CD4-positive, alpha-beta T cell (primary cell): ENCODE data around the gene ABLIM2. TPM values are rescaled to one million over a fixed set of nuclear protein-coding genes. Genes with fewer than 3 reads are reported as not detected.

Experiments used
- ATAC-seq: fragments of 200-7000 bp; cut with Tn5 transposase; one replicate; pipeline ENCODE4 v1.10.0; 2022; ENCODE audit warnings: mild to moderate bottlenecking; ENCODE audit not compliant: poor library complexity
- CTCF ChIA-PET: fragments of 350-600 bp; sonication (Branson Sonifier 250); formaldehyde crosslinking; loops from one replicate; lab custom pipeline; 2021; ENCODE audit warnings: antibody characterized with exemption, inconsistent platforms; lab: Charles Lee
- POLR2A ChIA-PET: fragments of 350-600 bp; sonication (Branson Sonifier 250); formaldehyde crosslinking; loops from one replicate; lab custom pipeline; 2021; ENCODE audit warnings: antibody characterized with exemption, inconsistent platforms; lab: Charles Lee
- DNase-seq, 14 experiments: peaks; one replicate each; pipeline ENCODE4 v3.0.0-alpha.2; 2013 to 2020; ENCODE audit warnings: mixed read lengths in 2 of 14
- H3K27ac ChIP-seq, 2 donors: one replicate each; pipeline versions ENCODE4 v1.5.1 to v1.7.0; 2013; ENCODE audit warnings: low read length in 2 of 2, low read depth in 1 of 2, mild to moderate bottlenecking in 1 of 2
- H3K27me3 ChIP-seq, 2 experiments: 1 replicate in 1 of 2; 2 replicates in 1 of 2; pipeline versions ENCODE4 v1.6.1 to v1.7.0; 2013; ENCODE audit warnings: low read length in 2 of 2, control low read depth in 1 of 2, mild to moderate bottlenecking in 1 of 2, moderate library complexity in 1 of 2; ENCODE audit not compliant: insufficient read depth in 2 of 2, control insufficient read depth in 1 of 2
- H3K36me3 ChIP-seq: one replicate; pipeline ENCODE4 v1.6.1; 2013; ENCODE audit warnings: low read length, control low read depth; ENCODE audit not compliant: insufficient read depth
- H3K4me1 ChIP-seq: one replicate; pipeline ENCODE4 v1.6.1; 2013; ENCODE audit warnings: low read length, control low read depth; ENCODE audit not compliant: insufficient read depth
- H3K4me3 ChIP-seq: one replicate; pipeline ENCODE4 v1.5.1; 2013; ENCODE audit warnings: mild to moderate bottlenecking, low read length, moderate library complexity
- H3K9me3 ChIP-seq, 2 experiments: 1 replicate in 1 of 2; 2 replicates in 1 of 2; pipeline versions ENCODE4 v1.6.1 to v1.7.0; 2013; ENCODE audit warnings: low read length in 2 of 2, mild to moderate bottlenecking in 2 of 2, control low read depth in 1 of 2, moderate library complexity in 1 of 2; ENCODE audit not compliant: control insufficient read depth in 1 of 2, insufficient read depth in 1 of 2
- H3K27ac Mint-ChIP-seq: one replicate; pipeline ENCODE4 v1.8.0; 2020; ENCODE audit warnings: mixed read lengths
- H3K27me3 Mint-ChIP-seq: one replicate; pipeline ENCODE4 v1.8.0; 2021; ENCODE audit warnings: mixed read lengths
- H3K36me3 Mint-ChIP-seq: one replicate; pipeline ENCODE4 v1.8.0; 2021; ENCODE audit warnings: low read depth, mixed read lengths
- H3K4me1 Mint-ChIP-seq: one replicate; pipeline ENCODE4 v1.8.0; 2021; ENCODE audit warnings: low read depth, mixed read lengths
- H3K4me3 Mint-ChIP-seq: one replicate; pipeline ENCODE4 v1.8.0; 2020; ENCODE audit warnings: mild to moderate bottlenecking, mixed read lengths
- H3K9me3 Mint-ChIP-seq: one replicate; pipeline ENCODE4 v1.8.0; 2020; ENCODE audit warnings: mixed read lengths
- intact Hi-C, 2 experiments: fragments of 100-400 bp; cut with DNase I in 1 of 2; cut with micrococcal nuclease in 1 of 2; formaldehyde crosslinking; loops; one replicate each; pipeline versions ENCODE4 v1.15.1 to v1.9.0; 2023 to 2025; cut with DNase I, micrococcal nuclease
- total RNA-seq, 174 experiments: library from RNA in 2 of 174; stranded (reverse) in 2 of 174; gene quantifications; one replicate each; pipeline ENCODE4 v1.2.3 and lab custom pipeline; 2021 to 2026
- TF ChIP-seq, protein P1 (sequence below): fragments of 200-600 bp; IDR thresholded peaks from one replicate; pipeline ENCODE4 v1.8.0; 2022; ENCODE audit warnings: antibody characterized with exemption, mild to moderate bottlenecking

The ABLIM2 gene
- total RNA-seq, 2 experiments from 2014 or later, result 2.5 to 2.7 TPM

DNA sequence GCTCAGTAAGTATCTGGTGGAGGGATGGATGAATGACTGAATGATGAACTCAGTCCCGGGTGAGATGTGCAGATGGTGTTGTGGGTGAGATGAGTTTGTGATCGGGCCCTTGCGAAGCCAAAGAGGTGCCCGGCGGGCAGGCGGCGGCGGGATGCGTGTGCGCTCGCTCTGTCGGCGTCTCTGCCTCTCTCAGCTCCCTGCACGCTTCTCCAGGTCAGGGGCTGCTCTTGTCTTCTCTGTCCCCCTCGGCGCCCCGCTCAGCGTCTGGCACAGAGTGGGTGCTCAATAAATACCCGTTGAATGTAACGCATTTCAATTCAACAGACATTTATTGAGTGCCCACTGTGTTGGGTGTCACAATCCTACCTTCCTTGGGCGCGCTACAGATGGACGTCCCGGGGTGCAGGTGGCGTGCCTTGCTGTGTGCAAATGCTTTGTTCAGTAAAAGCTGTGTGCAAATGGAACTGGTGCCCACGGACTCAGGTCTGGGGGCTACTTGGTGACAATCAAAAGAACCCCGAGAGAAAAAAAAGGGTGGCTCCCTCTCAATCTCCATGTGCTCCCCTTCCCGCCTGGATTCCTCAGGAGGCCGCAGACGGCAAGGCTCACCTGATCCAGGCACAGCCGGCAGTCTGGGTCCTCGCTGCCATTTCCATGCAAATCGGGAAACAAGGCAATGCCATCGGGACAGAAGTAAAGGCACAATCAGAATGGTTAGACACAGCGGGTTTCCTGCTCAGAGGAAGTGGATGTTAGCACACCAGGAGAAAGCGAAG, 153.4 kb downstream of the ABLIM2 start:
- no peak for DNase-seq
- Mint-ChIP-seq H3K4me1 (no peaks in the 10 kb centered on the region), H3K27me3 (no peaks in the 10 kb centered on the region), H3K36me3 (no peaks in the 10 kb centered on the region), H3K9me3 (no peaks in the 10 kb centered on the region), H3K27ac (no peak overlapping the region), H3K4me3 (no peak overlapping the region)
- H3K27ac ChIP-seq, result no peak overlapping the region
- no peak overlapping the region for H3K4me3 ChIP-seq
- CTCF ChIA-PET, result no interaction called here
- POLR2A ChIA-PET, result no interaction called here
- TF ChIP-seq, protein P1, sequence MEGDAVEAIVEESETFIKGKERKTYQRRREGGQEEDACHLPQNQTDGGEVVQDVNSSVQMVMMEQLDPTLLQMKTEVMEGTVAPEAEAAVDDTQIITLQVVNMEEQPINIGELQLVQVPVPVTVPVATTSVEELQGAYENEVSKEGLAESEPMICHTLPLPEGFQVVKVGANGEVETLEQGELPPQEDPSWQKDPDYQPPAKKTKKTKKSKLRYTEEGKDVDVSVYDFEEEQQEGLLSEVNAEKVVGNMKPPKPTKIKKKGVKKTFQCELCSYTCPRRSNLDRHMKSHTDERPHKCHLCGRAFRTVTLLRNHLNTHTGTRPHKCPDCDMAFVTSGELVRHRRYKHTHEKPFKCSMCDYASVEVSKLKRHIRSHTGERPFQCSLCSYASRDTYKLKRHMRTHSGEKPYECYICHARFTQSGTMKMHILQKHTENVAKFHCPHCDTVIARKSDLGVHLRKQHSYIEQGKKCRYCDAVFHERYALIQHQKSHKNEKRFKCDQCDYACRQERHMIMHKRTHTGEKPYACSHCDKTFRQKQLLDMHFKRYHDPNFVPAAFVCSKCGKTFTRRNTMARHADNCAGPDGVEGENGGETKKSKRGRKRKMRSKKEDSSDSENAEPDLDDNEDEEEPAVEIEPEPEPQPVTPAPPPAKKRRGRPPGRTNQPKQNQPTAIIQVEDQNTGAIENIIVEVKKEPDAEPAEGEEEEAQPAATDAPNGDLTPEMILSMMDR, result no peak
- intact Hi-C loops, result no loop called here
- no peak for ATAC-seq
- no peaks in the 10 kb centered on the region for H3K4me1 ChIP-seq
- H3K27me3 ChIP-seq, result peaks cover 0 to 2% of the 10 kb centered on the region in 2 experiments
- no peaks in the 10 kb centered on the region for H3K9me3 ChIP-seq
- no peaks in the 10 kb centered on the region for H3K36me3 ChIP-seq

DNA sequence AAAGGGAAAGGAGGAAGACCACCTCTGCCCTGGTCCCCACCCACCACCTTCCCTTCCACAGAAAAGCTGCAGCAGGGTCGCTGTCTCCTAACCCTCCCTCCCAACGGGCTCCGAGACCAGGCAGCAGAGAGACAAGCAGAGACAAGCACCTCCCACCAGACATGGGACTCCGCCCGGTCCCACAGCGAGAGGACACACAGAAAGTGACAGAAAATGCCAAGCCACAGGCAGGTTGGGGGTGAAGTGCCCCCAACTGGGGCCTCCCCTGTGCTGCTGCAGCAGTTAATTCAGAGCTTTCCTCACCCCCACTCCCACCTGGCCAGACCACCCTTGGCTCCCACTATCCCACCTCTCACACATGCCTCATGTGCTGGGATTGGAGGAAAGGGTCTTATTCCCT, 154.5 kb downstream of the ABLIM2 start:
- ChIA-PET CTCF (no interaction called here), POLR2A (no interaction called here)
- ATAC-seq, result no peak
- Histone ChIP-seq H3K4me3 (no peak overlapping the region), H3K9me3 (no peaks in the 10 kb centered on the region), H3K36me3 (no peaks in the 10 kb centered on the region), H3K27ac (no peak overlapping the region), H3K27me3 (peaks cover 0 to 2% of the 10 kb centered on the region in 2 experiments), H3K4me1 (no peaks in the 10 kb centered on the region)
- Mint-ChIP-seq H3K27me3 (no peaks in the 10 kb centered on the region), H3K4me1 (no peaks in the 10 kb centered on the region), H3K27ac (no peak overlapping the region), H3K9me3 (no peaks in the 10 kb centered on the region), H3K4me3 (no peak overlapping the region), H3K36me3 (no peaks in the 10 kb centered on the region)
- intact Hi-C loops, result no loop called here
- DNase-seq, result no peak
- TF ChIP-seq, protein P1, result no peak

DNA sequence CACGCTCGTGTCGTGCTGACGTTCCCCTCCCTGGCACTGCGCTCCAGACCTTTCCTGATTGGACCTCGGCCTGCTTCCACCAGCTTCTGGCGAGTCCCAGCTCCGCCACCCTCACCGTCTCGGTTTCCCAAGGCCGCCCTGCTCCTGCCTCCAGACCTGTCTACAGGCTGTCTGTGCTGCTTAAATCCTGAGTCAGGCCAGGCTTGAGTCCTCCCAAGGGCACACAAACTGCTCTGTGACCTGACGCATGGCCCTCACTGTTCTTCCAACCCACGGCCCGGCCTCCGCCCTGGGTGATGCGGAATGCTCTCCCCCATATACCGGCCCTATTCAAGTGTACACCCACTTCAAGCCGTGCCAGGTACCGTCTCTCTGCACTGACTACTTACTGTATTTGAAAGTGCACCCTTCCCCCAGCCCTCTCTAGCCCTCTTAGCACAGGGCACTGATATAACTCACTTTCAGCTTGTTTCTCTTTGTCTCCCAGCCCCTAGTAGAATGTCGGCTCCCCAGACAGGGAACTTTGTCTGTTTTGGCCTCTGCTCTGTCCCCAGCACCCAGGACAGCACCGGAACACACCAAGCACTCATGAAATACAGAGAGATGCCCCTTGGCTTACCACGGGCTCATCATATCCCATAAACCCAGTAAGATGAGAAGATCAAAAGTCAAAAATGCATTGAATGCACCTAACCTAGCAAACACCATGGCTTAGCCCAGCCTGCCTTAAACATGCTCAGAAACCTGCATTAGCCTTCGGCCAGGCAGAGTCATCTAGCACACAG, 155.9 kb downstream of the ABLIM2 start:
- ATAC-seq (no peak), DNase-seq (no peak)
- no peak overlapping the region for H3K27ac ChIP-seq
- intact Hi-C loops, result loop anchor here in 1 of 2 experiments (1.0 kb wide), 1 partner anchor 34 kb away; no protein-coding TSS in a partner anchor
- no peaks in the 10 kb centered on the region for H3K9me3 ChIP-seq
- Mint-ChIP-seq H3K4me3 (no peak overlapping the region), H3K27me3 (no peaks in the 10 kb centered on the region), H3K4me1 (no peaks in the 10 kb centered on the region), H3K36me3 (no peaks in the 10 kb centered on the region), H3K27ac (no peak overlapping the region), H3K9me3 (no peaks in the 10 kb centered on the region)
- H3K4me3 ChIP-seq, result no peak overlapping the region
- POLR2A ChIA-PET, result no interaction called here
- CTCF ChIA-PET, result no interaction called here
- H3K27me3 ChIP-seq, result peaks cover 0 to 2% of the 10 kb centered on the region in 2 experiments
- H3K36me3 ChIP-seq, result no peaks in the 10 kb centered on the region
- H3K4me1 ChIP-seq, result no peaks in the 10 kb centered on the region
- TF ChIP-seq, protein P1, result no peak
